HG02642 (cell line): ENCODE data around the gene PAX5.

ENCODE experiments used
- ATAC-seq: cut with Tn5 transposase; IDR thresholded peaks from one replicate; pipeline ENCODE4 v1.9.1; 2021; ENCODE audit warnings: mild to moderate bottlenecking; ENCODE audit not compliant: unreplicated experiment, poor library complexity

Gene PAX5

DNA sequence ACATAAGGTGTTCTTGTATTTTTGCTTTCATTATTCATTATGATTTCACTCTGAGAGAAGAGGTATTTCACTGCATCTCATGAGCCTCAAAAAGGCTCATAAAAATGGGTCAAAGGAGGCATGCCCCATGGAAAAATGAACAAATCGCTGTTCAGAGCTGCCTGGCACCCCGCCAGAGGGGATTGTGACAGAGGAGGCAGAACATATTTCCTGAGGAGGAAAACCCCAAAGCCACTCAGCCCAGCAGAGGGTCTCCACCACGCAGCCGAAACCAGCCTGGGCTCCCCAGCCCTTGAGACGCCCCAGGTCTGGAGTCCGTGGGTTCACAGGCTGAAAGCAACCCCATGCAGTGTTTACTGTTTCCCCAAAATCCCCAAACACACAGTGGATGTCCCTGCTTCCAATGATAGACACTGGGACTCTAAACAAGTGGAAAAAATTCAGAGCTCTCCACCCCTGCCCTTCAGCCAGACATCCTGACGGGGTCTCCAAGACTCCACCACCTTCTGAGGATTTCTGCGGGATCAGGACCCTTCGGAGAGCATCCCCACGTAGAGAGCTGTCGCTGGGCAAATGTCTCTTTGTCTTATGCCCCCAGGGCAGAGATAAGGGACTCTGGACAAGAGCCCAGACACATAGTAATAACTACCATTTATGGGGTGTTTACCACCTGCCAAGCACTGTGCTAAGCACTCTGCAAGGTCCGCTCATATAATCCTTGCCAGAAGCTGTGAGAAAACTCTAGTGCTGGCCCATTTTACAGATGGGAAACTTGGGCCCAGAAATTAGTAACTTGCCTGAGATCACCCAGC is 122.3 kb downstream of the PAX5 start:
- no peak for ATAC-seq

DNA sequence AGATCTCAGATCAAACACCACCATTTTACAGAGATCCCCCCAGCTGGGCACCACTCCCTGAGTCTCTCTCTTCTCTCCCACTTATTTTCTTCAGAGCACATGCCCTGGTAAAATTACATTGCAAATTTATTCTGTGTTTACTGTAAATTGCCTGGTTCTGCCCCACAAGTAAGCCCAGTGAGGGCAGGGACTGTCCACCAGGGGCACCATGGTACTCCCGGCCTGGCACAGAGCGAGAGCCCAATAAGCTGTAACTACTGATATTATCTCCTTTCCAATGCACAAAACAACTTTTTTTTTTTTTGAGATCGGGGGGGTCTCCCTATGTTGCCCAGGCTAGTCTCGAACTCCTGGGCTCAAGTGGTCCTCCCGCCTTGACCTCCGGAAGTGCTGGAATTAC is 123.0 kb downstream of the PAX5 start:
- ATAC-seq = no peak

DNA sequence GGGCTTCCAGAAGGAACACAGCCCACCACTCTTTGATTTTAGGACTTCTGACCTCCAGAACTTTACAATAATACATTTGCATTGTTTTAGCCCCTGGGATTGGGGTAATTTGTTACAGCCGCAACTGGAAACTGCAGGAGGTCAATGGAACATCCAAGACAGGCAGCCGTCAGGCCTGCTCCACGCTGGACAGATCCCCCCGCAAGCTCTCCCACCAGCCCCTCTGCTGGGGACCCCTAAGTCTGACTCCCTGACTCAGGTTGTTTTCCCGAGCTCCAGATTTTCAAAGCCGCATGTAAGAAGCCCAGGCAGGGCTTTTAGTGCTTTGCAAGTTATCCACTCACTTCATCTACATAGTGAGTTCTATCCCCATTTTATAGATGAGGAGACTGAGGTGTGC is 127.6 kb downstream of the PAX5 start:
- no peak for ATAC-seq

DNA sequence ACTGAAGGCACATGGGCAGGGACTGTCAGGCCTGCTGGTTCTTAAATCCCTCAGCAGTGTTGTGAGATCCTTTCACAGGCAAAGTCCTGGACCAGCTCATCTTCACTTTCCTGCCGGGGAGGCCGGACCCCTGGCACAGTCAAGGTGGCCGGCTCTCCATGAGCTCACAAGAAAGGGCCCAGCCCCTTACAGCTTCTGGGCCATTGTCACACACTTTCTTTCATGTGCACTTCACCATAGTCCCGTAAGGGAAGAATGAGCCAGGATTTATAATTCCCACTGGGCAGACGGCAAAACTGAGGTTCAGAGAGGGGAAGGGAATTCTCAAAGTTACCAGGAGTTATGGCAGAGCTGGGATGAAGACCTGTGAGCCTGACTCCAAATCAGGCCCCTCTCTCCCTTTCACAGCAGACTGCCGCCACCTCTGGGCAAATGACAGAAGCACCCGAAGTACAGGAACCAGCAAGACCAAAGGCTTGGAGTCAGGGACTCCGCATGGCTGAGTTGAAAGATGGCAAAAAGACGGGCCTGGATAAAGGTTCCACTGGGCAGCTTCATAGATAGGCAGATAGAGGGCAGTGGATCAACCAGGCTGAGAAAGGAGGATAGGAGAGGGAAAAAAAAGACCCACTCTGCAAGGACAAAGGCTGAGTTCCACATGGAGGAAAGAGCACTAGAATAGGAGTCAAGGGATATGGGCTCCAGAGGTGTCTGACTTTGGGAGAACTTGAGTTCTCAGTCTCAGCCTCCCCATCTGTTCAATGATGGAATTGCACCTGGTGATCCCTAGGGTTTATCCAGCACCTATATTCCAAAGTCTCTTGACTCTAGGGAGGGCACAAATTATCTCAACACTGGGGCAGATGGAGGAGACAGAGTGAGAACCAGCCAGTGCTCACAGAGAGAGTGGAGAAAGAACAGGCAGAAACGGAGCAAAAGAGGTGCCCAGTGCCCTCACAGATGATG is 128.7 kb downstream of the PAX5 start:
- ATAC-seq = no peak

DNA sequence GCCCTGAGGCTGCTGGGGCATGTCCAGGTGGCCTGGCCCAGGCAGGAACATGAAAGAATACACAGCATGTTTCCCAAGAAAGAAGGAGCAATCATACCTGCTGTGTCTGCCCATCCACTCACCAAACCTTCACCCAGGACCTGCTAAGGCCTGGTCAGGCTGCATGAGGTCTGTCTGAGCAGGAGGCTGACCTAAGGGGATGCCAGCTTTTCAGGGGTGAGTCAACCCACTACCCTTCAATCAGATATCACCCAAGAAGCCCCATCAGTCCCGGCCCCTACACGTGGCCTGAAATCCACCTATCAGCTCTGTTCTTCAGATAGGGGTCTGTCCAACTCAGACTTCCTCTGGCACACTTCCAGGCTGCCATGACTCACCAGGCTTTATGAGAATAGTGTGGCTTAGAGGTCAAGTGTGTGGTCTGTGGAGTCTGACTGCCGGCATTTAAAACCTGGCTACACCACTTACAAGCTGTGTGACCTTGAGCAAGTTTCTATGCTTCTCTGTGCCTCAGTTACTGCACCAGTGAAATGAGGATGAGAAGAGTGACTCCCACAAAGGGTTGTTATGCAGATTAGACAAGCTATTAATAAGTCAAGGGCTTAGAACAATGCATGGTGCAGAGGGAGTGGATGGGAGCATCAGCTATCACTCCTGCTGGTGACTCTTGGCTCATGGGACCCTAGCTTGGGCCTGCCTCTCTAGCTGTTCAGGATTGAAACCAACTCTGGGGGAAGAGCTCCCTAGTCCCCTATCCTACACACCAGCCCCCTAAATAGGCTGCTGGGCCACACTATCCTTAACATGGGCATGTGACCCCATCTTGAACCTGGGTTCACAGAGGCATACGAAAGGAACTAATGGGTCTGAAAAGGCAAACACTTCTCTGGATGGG is 130.3 kb downstream of the PAX5 start:
- peak; percentile 61 for ATAC-seq

DNA sequence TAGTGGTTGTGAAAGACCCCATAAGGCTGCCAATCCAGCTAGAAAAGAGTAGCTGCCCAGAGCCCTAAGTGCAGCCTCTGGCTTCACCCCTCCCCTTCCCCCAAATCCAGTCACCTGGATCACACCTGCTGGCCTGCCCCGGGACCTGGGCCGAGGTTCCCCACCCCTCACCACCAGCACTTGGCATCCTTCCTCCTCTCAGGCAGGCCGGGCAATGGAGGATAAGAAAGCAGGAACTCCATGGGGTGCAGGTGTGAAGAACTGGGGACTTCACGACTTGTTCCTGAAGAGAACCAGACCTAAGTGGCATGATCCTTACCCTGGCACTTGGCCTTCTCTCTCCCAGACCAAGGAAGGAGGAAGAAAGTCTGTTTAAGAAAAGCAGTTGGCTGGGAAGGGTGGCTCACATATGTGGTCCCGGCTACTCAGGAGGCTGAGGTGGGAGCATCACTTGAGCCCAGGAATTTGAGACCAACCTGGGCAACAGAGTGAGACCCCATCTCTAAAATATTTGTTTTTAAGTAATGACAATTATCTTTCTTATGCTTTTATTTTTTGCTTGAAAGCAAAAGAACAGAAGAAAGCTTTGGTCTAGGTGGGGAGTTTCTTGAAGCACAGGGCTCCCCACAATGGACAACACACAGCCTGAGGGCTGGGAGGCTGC is 131.1 kb downstream of the PAX5 start:
- ATAC-seq = no peak

DNA sequence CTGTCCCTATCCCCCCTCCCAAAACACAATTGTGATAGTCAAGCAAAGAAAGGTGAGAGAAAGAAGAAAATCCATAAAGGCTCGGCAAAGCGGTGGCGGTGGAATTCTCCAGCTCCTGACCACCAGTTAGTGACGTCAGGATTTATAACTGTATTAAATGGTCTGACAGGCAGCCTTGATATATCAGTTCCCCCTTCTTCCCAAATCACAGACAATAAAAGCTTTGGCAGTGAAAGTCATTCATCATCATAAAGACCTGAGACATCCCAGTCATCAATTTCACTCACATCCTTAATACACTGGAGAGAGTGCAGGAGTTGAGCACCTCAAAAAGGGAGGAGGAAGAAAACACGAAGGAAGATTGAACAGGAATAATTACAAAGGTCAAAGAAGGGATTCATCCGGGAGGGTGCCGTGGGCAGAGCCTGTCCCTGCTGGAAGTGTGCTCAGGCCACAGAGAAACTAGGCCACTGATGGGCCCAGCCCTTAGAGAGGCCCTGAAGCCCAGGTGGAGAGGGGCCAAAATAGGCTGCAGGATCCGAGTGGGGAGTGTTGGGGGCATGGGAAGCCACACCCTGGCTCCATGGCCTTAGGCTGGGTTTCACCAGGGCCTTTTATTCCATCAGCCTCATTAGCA is 131.9 kb downstream of the PAX5 start:
- ATAC-seq = no peak

DNA sequence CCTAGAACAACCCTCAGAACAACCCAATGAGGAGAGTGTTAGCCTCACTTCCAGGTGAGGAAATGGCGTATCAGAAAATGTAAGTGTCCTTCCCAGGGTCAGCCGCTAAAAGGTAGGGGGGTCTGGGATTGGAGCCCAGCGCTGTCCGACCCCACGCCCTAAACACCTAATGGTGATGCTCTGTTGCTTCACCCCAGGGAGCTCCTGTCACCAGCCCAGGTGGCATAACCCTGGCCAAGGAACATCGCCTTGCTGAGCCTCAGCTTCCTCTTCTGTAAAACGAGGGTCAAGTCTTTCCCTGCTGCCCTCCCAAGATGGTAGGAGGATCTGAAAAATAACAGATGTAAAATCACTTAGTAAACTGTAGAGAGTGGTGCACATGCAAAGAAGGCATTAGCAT is 132.5 kb downstream of the PAX5 start:
- ATAC-seq = no peak

DNA sequence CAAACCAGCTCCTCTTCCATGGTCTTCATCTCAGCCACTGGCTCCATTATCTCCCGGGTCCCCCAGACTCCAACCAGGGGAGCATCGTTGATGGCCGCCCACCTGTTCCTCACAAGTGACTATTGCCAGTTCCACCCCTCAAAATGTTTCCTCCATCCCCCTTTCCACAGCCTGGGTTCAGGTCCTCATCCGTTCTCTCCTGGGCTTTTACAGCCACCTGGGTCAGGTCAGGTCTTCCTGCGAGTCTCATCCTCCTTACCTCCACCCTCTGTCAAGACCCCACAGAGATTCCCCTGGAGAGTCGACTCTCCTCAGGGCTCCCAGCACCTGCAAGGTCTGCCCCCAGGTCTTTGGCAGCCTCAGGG is 133.2 kb downstream of the PAX5 start:
- ATAC-seq = no peak

DNA sequence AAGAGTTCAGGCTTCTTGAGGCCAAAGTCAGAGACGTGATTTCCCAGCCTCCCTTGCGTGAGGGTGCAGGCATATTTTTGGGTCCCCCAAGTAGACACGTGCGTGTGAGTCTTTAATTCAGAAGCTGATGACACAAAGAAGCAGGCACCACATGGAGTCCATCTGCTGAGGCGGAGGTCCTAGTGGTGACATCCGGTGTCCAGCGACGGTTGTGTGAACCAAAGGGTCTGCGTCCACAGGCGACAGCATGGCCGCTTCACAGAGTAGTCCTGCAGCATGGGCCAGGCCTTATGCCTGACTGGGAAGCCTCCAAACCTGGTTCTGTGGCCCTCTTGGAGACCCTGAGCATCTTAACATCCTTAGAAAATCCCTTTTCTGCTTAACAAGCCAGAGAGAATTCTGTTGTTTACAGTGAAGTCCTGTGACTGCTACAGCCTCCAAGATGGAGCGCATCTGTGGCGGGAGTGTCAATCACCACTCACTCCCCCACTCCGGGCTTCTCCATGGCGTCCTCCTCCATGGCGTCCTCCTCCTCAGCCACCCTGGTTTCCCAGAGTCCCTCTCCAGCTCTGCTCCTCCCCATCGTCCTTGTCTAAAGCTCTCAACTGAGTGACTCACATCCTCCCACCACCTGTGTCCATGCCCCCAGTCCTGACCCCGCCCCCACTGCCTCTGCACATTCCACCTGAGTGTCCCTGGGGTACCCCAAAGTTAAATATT is 133.8 kb downstream of the PAX5 start:
- no peak for ATAC-seq

DNA sequence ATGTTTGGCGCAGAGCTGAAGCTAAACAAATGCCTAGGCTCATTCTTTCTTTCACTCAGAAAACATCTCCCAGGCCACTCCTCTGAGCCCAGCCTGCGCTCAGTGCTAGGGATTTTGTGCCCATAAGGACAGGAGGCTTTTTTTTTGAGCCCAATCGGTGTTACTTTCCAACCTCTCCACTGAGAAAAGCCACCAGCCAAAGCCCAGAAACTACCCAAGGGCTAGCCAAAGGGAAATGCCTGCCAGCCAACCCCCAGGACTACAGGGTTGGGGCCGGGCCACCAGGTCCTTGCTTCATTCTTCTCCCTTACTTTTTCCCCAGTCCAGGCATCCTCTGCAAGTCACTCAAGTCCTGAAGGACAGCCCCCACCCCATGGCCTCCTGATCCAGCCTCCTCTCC is 134.7 kb downstream of the PAX5 start:
- ATAC-seq = no peak

DNA sequence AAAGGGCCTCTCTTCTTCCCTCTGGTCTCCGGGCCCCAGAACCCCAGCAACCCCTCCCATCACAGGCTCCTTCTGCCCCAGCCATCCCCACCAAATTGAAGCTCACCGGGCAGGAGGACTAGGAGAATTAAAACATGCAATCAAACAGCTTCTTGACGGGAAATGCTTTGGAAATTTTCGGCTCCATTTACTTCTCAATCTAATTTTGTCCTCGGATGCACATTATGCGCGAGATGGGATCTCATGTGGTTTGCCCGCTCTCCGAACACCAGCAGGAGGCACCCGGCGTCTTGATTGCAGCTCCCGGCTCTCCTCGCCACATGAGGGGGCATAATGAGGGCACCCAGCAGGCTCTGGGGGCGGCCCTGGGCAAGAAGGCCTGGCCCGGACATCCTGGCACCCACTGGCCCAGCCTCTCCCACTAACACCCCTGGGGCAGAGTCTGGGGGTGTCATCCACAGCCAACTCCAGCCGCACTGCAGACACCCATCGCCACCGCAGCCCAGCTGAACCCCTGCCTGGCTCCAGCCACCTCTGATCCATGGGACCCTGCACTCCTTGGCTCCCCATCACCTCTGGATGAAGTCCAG is 135.5 kb downstream of the PAX5 start:
- ATAC-seq = no peak

DNA sequence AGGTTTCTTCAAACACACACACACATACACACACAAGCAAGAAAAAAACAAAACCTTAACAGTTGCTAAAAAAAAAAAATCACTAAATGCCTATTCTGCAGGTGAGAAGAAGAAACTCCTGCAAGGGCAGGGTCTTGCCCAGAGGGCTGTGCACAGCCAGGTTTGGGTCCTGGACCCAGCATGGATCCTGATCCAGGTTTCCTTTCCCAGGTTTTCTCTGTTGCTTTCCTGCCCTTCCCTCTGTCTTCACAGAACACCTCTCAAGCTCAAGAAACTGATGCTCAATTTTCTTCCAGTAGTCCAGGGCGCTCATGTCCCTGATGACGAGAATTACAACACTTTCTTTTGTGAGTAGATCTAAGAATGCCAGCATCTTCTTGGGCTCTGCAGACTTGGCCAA is 136.6 kb downstream of the PAX5 start:
- no peak for ATAC-seq

DNA sequence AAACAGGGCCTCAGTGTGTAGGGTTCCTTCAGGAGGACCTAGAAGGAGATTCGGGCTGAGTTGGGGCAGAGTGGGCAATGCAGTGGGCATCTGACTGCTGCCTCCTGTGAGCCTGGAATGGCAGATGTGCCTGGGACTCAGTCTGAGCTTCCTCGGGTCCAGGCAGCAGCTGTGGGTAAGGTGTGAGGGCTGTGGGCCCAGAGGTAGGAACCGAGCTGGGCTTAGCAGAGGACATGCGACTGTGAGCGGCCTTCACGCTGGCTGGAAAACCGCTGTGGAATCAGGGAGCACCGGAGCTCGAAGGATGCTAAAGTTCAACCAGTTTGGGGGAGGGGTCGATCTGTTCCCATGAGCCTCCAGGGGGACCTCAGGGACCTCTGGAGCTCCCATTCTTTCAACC is 137.0 kb downstream of the PAX5 start:
- ATAC-seq = no peak

DNA sequence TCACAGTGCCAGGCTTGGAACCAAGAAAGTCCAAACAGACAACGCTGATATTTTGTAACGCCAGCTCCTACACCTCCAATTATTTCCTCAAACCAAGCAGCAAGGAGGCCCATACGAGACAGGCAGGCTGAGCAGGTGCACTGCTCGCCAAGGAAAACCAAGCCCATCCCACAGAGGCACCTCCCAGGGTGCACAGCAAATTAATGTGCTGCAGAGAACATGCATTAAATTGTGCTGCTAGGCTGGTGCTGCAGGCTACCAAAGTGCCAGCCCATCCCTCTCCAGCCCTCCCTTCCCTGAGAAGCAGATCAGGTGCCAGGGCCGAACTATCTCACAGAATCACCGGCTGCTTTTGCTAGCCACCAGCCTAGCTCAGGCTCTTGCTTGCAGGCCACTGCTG is 137.8 kb downstream of the PAX5 start:
- ATAC-seq = no peak

DNA sequence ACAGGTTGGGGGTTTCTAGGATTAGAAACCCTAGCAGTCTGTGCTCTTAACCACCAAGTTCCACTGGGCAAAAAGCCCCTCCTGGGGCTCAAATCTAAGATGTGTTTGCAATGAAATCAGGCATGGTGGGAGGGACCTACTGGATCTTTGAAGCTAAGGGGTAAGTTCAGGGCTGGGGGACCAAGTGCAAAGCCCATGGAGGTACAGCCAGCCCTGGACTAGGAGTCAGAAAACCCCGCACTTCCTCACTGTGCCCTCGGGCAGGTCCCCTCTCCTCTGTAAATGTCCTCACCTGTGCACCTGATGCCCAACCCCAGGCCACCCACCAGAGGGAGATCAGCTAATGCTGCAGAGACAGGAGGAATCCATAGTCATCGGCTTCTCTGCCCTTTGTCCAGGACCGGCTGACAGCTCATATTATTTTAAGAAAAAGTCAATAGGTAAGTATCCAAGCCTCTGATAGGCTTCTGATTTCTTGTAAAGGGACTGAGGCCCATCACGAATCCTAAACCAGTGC is 138.3 kb downstream of the PAX5 start:
- ATAC-seq = no peak

DNA sequence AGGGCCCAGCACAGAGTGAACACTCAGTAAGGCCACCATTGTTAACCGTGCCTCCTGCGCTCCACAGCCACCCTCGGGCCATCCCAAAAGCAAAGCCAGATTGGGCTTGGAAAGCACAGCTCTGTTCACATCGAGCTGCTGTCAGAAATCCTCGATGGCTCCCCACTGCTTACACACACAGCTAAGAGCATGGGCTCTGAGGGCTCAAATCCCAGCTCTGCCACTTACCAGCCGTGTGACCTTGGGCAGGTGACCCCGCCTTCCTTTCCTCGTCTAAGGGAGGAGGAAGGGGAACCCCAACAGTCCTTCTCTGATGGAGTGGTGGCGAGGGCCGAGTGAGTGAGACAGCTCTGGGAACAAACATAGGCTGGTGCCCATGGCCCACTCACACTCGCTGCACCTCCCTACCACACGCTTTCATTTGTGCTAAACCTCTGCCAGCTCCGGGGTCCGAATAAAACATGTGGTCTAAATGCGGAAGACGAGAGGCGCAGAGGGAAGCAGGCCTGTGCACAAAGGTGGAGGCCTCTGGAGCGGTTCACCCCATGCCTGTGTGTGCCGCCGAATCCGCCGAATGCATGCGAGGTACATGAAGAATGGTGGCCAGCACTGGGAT is 139.3 kb downstream of the PAX5 start:
- no peak for ATAC-seq

DNA sequence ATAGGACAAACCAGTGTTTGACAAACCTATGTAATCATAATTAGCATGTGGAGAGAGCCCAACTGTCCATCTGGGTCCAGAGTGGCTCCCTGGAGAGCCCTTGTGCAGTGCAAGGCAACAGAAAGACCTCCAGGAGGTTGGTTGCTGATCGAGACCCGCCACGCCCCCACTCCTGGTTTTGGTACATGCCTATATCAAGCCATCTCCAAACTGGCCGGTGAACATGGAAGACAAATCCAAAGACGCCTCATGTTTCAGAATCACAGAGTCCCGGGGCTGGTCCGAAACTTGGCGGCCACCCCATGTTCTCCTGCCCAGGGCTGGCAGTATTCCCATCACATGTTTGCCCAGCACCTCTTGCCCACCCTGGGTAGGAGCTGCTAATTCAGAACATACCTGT is 140.2 kb downstream of the PAX5 start:
- ATAC-seq = no peak
